Myocyte (in vitro differentiated cells): ENCODE results near the gene TMIGD2. TPM values are rescaled to one million over a fixed set of nuclear protein-coding genes. Genes with fewer than 3 reads are reported as not detected.
A peak's percentile ranks its signal among the peaks of the same experiment; 100 is the strongest.

Experiments used
- DNase-seq: peaks from one replicate; pipeline ENCODE4 v3.0.0-alpha.2; 2012; ENCODE audit warnings: low read depth
- total RNA-seq: library from RNA; depleted of rRNA; stranded (reverse); fragments of >200 nt; gene quantifications from 2 replicates; pipeline ENCODE4 v1.2.3, GENCODE V29; 2014

Gene TMIGD2
- total RNA-seq, 1 donor from 2014 or later = not detected

- DNase-seq = no peak
Measured at GRCh38 chr19:4326837-4327251, 24.7 kb upstream of the TMIGD2 start.

GRCh38 chr19:4326215-4326836 lies 24.1 kb upstream of the TMIGD2 start:
- DNase-seq = no peak

GRCh38 chr19:4324228-4324627 lies 22.0 kb upstream of the TMIGD2 start:
- DNase-seq = no peak

GRCh38 chr19:4323692-4324091 lies 21.5 kb upstream of the TMIGD2 start:
- DNase-seq = no peak

GRCh38 chr19:4322942-4323665 lies 20.9 kb upstream of the TMIGD2 start:
- DNase-seq = no peak

- no peak for DNase-seq
Measured at GRCh38 chr19:4320419-4320818, 18.2 kb upstream of the TMIGD2 start.

GRCh38 chr19:4319067-4319718 lies 17.0 kb upstream of the TMIGD2 start:
- no peak for DNase-seq

GRCh38 chr19:4318460-4318859 lies 16.3 kb upstream of the TMIGD2 start:
- DNase-seq = no peak

GRCh38 chr19:4316956-4317355 lies 14.8 kb upstream of the TMIGD2 start:
- DNase-seq = no peak

GRCh38 chr19:4313847-4314490 lies 11.8 kb upstream of the TMIGD2 start:
- no peak for DNase-seq

GRCh38 chr19:4310247-4311121 lies 8.3 kb upstream of the TMIGD2 start:
- DNase-seq = no peak

- no peak for DNase-seq
Measured at GRCh38 chr19:4305659-4306058, 3.5 kb upstream of the TMIGD2 start.

- no peak for DNase-seq
Measured at GRCh38 chr19:4305257-4305612, 3.0 kb upstream of the TMIGD2 start.

GRCh38 chr19:4304538-4305256 lies 2.5 kb upstream of the TMIGD2 start, which contains the start of gene FSD1:
Gene FSD1, plus strand, starts transcription at chr19:4304598. Its CDS starts 149 bp downstream, at chr19:4304747.
- DNase-seq = peak; percentile 30

GRCh38 chr19:4303819-4304537 lies 1.8 kb upstream of the TMIGD2 start:
- no peak for DNase-seq

GRCh38 chr19:4301590-4302242 lies 473 bp downstream of the TMIGD2 start:
- DNase-seq = peak; percentile 44

- DNase-seq = no peak
Measured at GRCh38 chr19:4300589-4300988, 1.6 kb downstream of the TMIGD2 start.

- no peak for DNase-seq
Measured at GRCh38 chr19:4298810-4299550, 3.2 kb downstream of the TMIGD2 start.
